Activated T-cell treated with anti-CD3 and anti-CD28 coated beads, Interleukin-2, amount 50 U/mL, for 24 hours (primary cell): ENCODE measurements around the gene KLHL13.
A peak's percentile ranks its signal among the peaks of the same experiment; 100 is the strongest.

ENCODE experiments used
- DNase-seq: peaks from one replicate; pipeline ENCODE4 v3.0.0-alpha.2; 2020
- H3K27ac Mint-ChIP-seq: 2 replicates; pipeline ENCODE4 v1.8.0; 2020; ENCODE audit warnings: mild to moderate bottlenecking, mixed read lengths
- H3K27me3 Mint-ChIP-seq: 2 replicates; pipeline ENCODE4 v1.8.0; 2020; ENCODE audit warnings: mixed read lengths
- H3K36me3 Mint-ChIP-seq: 2 replicates; pipeline ENCODE4 v1.8.0; 2020; ENCODE audit warnings: low read depth, mixed read lengths
- H3K4me1 Mint-ChIP-seq: 2 replicates; pipeline ENCODE4 v1.8.0; 2020; ENCODE audit warnings: low read depth, mixed read lengths
- H3K4me3 Mint-ChIP-seq: 2 replicates; pipeline ENCODE4 v1.8.0; 2020; ENCODE audit warnings: mild to moderate bottlenecking, moderate library complexity, mixed read lengths
- H3K9me3 Mint-ChIP-seq: 2 replicates; pipeline ENCODE4 v1.8.0; 2020; ENCODE audit warnings: mixed read lengths

KLHL13 gene

DNA sequence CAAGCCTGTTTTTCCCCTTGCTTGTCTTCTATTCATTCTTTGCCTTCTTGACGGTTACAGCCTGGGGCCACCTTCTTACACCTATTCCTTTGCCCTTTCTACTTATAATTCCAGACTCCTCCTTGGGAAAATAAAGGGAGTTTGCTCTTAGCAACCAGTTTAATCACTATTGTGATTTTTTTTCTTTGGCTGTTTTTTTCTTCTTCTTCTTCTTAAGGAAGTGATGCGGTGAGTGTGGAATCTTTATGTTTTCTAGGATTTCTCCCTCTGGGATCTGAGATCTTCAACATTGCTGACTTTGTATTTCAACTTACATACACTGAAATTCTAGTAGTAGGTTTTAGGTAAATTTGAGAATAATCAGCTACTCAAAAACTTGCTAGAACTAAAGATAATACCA, 1.1 kb upstream of the KLHL13 start:
- Mint-ChIP-seq H3K4me3 (no peak overlapping the region), H3K27me3 (peaks cover 49% of the 10 kb centered on the region), H3K36me3 (no peaks in the 10 kb centered on the region), H3K4me1 (peaks cover 5% of the 10 kb centered on the region), H3K9me3 (no peaks in the 10 kb centered on the region), H3K27ac (no peak overlapping the region)
- DNase-seq, result no peak

DNA sequence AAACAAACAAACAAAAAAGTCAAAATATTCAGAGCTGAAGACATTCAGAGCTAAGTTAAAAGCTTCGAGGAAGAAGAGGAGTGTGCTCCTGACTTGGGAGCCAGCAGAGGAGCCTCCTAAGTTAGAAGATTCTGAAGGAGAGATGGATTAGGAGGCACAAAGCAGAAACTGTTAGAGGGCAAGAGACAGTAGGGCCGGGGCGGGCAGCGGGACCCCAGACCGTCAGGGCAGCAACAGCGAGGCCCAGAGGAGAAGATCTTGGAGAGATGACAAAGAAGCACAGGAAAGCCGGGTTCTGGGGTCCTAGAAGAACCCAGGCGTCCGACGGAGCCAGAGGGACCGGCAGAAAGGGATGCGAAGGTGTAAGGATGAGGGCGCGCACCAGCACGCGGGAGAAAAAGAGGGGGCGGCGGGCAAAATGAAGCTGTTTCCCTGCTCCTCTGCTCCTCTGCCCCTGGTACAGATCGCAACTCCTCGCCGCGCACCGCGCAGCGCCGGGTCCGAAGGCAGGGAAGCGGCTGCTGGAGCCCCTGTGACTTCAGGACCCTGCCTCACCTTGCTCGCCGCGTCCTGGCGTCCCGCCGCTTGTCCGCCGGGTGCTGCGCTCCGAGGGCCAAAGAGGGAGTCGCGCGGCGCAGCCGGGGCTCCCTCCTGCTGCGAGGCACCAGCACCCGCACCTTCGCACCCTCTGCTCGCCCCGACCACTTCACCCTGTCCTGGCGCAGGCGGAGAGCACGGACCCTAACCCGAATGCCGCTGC, 477 bp downstream of the KLHL13 start:
- H3K27ac Mint-ChIP-seq, result peak overlapping the region; percentile 39

DNA sequence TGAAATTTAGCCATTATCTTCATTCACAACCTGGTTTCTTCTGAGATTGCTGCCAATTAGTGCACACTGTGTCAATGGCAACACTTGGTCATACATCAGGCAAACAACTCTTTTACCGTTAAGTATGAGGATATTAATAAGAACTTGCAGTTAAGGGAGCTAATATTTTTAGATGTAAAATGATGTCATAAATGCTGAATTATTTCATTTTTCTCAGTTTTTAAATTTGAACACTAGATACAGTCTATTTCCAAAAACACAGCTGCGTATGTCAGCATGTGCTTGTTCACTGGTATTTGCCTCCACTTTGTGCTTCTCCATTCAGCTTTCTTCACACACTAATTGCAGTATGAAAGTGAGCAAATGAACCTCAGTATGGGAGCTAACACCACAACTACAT, 1.6 kb downstream of the KLHL13 start:
- H3K4me3 Mint-ChIP-seq, result no peak overlapping the region

More for the DNA sequence above, 477 bp downstream of the KLHL13 start:
- Mint-ChIP-seq H3K27me3 (peaks cover 52% of the 10 kb centered on the region), H3K4me1 (peaks cover 5% of the 10 kb centered on the region), H3K9me3 (no peaks in the 10 kb centered on the region), H3K4me3 (peak overlapping the region; percentile 67), H3K36me3 (no peaks in the 10 kb centered on the region)
- DNase-seq, result peak; percentile 41

DNA sequence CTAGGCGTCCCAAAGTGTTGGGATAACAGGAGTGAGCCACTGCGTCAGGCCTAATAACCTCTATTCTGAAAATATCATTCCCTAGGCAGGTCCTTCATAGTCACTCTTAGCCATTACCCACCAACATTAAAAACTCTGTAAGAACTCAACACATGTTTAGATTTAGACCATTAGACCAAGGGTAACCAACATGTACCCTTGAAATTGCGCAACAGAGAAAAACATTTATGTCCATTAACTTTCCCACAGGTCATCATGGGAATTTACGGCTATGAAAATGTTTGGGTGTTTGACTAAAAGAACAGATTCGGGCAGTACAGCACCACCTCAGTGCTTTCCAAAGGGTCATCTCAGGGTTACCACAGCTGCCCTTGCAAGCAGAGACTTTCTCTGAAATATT, 7.5 kb downstream of the KLHL13 start:
- Mint-ChIP-seq H3K36me3 (no peaks in the 10 kb centered on the region), H3K27ac (no peak overlapping the region)

More for the DNA sequence above, 1.6 kb downstream of the KLHL13 start:
- Mint-ChIP-seq H3K36me3 (no peaks in the 10 kb centered on the region), H3K9me3 (no peaks in the 10 kb centered on the region), H3K27me3 (peaks cover 46% of the 10 kb centered on the region), H3K4me1 (peaks cover 5% of the 10 kb centered on the region), H3K27ac (no peak overlapping the region)
- no peak for DNase-seq

DNA sequence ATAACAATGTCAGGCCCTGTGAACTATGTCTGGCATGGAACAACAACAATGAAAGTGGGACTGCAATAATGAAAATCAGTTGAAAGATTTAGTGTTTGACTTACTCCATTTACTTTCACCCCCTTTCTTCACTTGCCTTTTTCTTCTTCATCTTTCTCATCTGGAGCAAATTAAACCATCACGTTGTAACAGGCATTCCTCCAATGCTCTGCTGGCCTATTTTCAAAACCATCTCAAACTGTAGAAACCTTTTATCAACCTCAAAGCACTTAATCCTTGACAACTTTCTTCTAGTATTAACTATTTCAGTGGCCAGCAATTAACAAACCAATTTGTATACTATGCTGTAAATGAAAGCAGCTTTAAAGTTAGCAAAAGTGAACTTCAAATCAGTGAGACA, 8.3 kb downstream of the KLHL13 start:
- H3K27me3 Mint-ChIP-seq, result peaks cover 4% of the 10 kb centered on the region
- no peaks in the 10 kb centered on the region for H3K36me3 Mint-ChIP-seq
- H3K4me1 Mint-ChIP-seq, result no peaks in the 10 kb centered on the region
- no peaks in the 10 kb centered on the region for H3K9me3 Mint-ChIP-seq
- no peak overlapping the region for H3K4me3 Mint-ChIP-seq
- DNase-seq, result no peak
- H3K27ac Mint-ChIP-seq, result no peak overlapping the region

More for the DNA sequence above, 7.5 kb downstream of the KLHL13 start:
- peaks cover 8% of the 10 kb centered on the region for H3K27me3 Mint-ChIP-seq
- H3K4me1 Mint-ChIP-seq, result no peaks in the 10 kb centered on the region
- DNase-seq, result no peak
- no peaks in the 10 kb centered on the region for H3K9me3 Mint-ChIP-seq
- H3K4me3 Mint-ChIP-seq, result no peak overlapping the region

DNA sequence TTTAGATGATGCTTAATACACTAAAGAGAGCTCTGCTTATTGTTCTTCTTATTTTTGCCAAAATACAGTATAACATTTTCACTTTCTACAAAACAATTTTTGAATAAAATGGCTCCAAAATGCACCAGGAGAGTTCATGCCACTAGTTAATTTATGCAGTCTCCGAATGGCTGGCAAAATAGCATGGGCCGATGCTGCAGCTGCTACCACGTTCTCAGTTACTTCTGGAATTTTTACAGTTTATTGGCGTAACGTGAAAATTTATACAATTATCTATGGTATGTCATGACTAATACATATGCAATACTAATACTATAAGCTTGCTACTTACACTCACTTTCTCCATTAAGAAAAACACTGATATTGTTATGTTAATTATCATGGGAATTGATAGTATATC, 16.5 kb downstream of the KLHL13 start:
- no peaks in the 10 kb centered on the region for H3K36me3 Mint-ChIP-seq
- DNase-seq, result no peak
- no peaks in the 10 kb centered on the region for H3K4me1 Mint-ChIP-seq
- H3K9me3 Mint-ChIP-seq, result peaks cover 5% of the 10 kb centered on the region
- no peak overlapping the region for H3K27ac Mint-ChIP-seq
- no peak overlapping the region for H3K4me3 Mint-ChIP-seq
- peaks cover 4% of the 10 kb centered on the region for H3K27me3 Mint-ChIP-seq

DNA sequence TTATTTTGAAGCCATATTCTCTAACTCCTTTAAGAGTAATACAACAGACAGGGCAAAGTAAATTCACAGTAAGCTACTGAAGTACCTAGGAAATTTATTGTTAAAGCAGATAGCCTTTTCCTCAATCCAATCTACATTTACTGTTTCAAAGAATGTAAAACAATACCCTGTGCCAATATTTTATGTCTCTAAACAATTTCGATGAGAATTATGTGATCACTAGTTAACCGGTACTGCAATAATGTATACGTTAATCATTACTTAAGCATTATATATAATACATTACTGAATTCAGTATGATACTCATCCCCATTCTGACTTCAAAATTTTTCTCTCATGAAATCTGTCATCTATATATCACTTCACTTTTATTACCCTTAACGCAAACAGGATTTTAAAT, 28.5 kb downstream of the KLHL13 start:
- Mint-ChIP-seq H3K27ac (no peak overlapping the region), H3K4me3 (no peak overlapping the region), H3K4me1 (no peaks in the 10 kb centered on the region), H3K27me3 (peaks cover 3% of the 10 kb centered on the region), H3K9me3 (peaks cover 8% of the 10 kb centered on the region), H3K36me3 (no peaks in the 10 kb centered on the region)
- no peak for DNase-seq

DNA sequence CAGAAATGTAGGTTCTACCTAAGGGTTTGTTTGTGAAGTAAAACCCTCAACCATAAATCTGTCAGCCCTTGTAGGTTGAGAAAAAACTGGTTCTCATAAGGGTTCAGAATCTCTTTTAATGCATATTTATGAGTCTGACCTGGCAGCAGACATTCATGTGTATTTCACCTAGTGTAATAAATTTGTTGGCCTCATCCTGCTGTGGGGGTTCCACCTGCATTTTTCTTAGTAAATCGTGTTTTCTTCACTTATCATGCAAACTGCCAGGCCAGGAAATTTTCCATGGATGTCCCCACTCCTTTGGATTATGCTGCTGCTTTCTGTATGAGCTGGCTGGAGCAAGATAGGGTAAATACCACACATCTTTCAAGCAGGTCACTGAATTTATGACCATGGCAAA, 42.4 kb downstream of the KLHL13 start:
- no peaks in the 10 kb centered on the region for H3K4me1 Mint-ChIP-seq
- H3K9me3 Mint-ChIP-seq, result no peaks in the 10 kb centered on the region
- no peaks in the 10 kb centered on the region for H3K36me3 Mint-ChIP-seq
- H3K27me3 Mint-ChIP-seq, result peaks cover 2% of the 10 kb centered on the region
- H3K27ac Mint-ChIP-seq, result no peak overlapping the region
- DNase-seq, result no peak
- no peak overlapping the region for H3K4me3 Mint-ChIP-seq

DNA sequence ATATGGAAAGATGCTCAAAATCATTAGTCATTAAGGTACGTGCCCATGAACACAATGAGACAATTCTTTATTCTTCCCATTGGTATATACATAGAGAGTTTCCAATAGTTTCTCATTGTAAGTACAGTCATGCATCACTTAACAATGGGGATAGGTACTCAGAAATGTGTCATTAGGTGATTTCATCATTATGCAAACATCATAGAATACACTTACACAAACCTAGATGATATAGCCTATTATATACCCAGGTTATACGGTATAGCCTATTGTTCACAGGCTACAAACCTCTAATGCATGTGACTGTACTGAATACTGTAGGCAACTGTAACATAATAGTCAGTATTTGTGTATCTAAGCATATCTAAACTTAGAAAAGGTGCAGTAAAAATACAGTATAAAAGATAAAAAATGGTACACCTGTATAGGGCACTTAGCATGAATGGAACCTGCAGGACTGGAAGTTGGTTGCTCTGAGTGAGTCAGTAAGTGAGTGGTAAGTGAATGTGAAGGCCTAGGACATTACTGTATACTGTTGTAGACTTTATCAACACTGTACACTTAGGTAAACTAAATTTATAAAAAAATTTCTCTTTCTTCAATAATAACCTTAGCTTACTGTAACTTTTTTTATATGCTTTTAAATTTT, 49.6 kb downstream of the KLHL13 start:
- H3K4me1 Mint-ChIP-seq, result no peaks in the 10 kb centered on the region

DNA sequence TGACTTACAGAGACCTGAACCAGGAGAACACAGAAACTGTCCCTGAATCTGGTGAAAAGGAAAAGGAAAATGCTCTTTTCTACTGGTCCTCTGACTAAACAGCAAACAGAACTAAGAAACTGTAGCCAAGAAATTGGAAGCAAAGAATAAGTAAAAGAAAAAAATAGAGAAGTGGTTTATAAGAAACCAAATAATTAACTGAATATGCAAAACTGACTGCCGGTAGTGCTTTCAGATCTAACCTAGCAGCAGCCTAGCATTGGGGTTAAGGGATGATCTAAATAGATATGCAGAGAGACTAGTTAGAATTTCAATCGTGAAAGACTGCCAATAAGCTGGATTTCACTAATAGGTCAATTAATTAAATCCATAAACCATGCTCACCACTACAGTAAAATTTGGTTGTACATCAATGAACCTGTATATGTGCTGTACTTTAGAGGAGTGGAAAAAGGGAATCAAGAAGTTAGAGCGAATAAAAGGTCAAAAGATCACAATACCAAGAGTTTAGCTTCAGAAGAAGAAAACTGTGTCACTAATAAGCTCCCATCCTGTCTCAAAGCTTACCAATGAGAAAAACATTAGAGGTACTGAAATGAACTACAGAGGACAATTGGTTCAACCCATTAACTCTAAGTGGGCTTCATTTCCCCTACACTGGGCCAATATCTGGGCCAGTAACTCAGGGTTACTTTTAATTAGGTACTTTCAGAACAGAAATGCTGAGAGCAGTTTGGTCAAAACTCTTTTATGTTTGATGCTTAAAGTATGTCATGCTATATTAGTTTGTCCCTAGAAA, 53.6 kb downstream of the KLHL13 start:
- Mint-ChIP-seq H3K27ac (no peak overlapping the region), H3K4me1 (no peaks in the 10 kb centered on the region), H3K36me3 (no peaks in the 10 kb centered on the region), H3K4me3 (no peak overlapping the region), H3K9me3 (no peaks in the 10 kb centered on the region), H3K27me3 (no peaks in the 10 kb centered on the region)
- no peak for DNase-seq

More for the DNA sequence above, 49.6 kb downstream of the KLHL13 start:
- DNase-seq, result no peak
- H3K27me3 Mint-ChIP-seq, result peaks cover 2% of the 10 kb centered on the region
- no peak overlapping the region for H3K27ac Mint-ChIP-seq
- H3K4me3 Mint-ChIP-seq, result no peak overlapping the region
- H3K9me3 Mint-ChIP-seq, result no peaks in the 10 kb centered on the region
- H3K36me3 Mint-ChIP-seq, result no peaks in the 10 kb centered on the region

DNA sequence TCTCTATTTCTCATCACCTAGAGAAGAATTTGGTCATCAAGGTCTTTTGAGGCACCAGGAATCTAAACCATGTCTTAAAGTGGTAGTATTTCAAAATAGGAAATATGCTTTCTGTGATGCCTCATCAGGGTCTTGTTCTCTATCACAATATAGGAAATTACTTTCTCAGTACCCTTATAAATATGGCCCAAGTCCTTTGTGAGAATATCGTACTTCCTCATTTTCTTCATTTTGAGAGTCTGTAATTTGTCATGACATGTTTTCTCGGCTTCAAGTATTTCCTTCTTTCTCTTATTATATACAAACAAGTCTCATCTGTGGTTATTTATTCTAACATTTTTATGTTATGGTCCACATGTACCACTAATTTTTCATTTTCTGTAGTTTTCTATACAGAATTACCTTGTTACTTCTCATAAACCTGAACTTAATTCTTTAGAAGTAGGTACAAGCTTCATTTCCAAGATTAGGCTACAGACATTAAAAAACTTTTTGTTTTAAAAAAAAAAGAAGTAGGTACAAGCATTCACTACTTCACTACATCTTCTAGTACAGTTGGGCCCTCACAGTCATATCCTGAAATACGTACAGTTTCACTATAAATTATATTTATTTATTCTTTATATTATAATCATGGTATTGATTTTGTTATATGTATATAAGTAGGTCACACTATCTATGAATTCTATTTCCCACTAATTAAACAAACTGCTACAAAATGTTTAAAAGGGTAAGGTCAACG, 54.4 kb downstream of the KLHL13 start:
- no peaks in the 10 kb centered on the region for H3K9me3 Mint-ChIP-seq
- no peak overlapping the region for H3K27ac Mint-ChIP-seq
- no peaks in the 10 kb centered on the region for H3K36me3 Mint-ChIP-seq
- H3K27me3 Mint-ChIP-seq, result no peaks in the 10 kb centered on the region
- DNase-seq, result no peak
- H3K4me3 Mint-ChIP-seq, result no peak overlapping the region
- no peaks in the 10 kb centered on the region for H3K4me1 Mint-ChIP-seq

DNA sequence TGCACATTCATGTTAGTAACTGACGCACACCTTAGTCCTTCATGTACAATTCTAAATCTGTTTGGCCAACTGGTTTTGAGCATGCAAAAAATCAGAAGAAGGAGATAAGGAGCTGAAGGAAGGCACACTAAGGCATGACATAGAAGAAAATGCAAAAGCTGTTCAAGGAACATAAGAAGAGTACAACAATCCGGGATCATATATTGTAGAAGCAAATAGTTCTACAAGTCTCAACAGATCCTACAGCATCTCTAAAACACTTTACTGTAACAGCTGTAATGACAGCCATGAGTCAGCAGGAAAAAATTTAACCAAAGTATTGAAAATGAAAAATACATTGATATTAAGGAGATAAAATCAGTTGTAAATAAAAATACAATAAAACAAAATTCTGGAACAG, 57.7 kb downstream of the KLHL13 start:
- H3K4me1 Mint-ChIP-seq, result no peaks in the 10 kb centered on the region
- H3K9me3 Mint-ChIP-seq, result no peaks in the 10 kb centered on the region
- no peaks in the 10 kb centered on the region for H3K36me3 Mint-ChIP-seq
- no peak overlapping the region for H3K27ac Mint-ChIP-seq
- DNase-seq, result no peak
- no peak overlapping the region for H3K4me3 Mint-ChIP-seq
- H3K27me3 Mint-ChIP-seq, result no peaks in the 10 kb centered on the region

DNA sequence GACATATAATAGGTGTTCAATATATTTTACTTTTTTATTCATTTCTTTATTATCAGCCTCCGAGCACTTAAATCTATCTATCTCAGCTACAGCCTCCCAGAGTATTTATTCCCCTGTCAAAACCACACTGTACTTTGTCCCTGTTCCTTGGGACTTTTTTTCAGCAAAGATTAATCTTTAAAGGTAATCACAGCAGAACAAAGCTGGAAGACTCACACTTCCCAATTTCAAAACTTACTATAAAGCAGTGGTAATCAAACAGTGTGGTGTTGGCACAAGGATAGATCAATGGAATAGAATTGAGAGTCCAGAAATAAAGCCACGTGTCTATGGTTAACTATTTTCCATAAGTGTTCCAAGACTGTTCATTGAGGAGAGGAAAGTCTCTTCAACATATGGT, 59.7 kb downstream of the KLHL13 start:
- Mint-ChIP-seq H3K4me1 (no peaks in the 10 kb centered on the region), H3K27ac (no peak overlapping the region), H3K36me3 (no peaks in the 10 kb centered on the region), H3K27me3 (no peaks in the 10 kb centered on the region), H3K4me3 (no peak overlapping the region), H3K9me3 (no peaks in the 10 kb centered on the region)
- no peak for DNase-seq

DNA sequence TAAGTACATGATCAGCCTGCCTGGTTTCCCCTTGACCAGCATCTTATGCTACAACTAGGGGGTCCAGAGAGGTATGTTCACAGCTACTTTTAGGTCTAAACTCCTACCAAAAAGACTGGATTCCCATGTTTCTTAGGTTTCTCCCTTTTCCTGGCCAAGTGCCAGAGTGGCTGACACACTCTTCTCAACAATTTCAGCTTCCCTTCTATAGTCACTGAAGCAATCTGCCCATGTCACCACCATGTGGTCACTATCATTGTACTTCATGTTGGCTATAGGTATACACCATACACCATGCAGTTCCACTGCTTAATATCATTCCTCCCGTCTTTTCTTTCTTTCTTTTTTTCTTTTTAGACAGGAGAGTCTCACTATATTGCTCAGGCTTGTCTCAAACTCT, 66.9 kb downstream of the KLHL13 start:
- Mint-ChIP-seq H3K27ac (no peak overlapping the region), H3K27me3 (peaks cover 2% of the 10 kb centered on the region), H3K9me3 (peaks cover under 1% of the 10 kb centered on the region), H3K4me1 (no peaks in the 10 kb centered on the region), H3K36me3 (no peaks in the 10 kb centered on the region), H3K4me3 (no peak overlapping the region)
- no peak for DNase-seq
